GM21515 (cell line): ENCODE data around the gene SLC36A2.
"Not testable (repeated sequence)": the region's sequence is repeated elsewhere in the genome, so short reads cannot be mapped to it uniquely, and the experiment has no call there.

ENCODE experiments used
- ATAC-seq: cut with Tn5 transposase; IDR thresholded peaks from one replicate; pipeline ENCODE4 v1.9.1; 2021; ENCODE audit not compliant: unreplicated experiment

SLC36A2 gene

DNA sequence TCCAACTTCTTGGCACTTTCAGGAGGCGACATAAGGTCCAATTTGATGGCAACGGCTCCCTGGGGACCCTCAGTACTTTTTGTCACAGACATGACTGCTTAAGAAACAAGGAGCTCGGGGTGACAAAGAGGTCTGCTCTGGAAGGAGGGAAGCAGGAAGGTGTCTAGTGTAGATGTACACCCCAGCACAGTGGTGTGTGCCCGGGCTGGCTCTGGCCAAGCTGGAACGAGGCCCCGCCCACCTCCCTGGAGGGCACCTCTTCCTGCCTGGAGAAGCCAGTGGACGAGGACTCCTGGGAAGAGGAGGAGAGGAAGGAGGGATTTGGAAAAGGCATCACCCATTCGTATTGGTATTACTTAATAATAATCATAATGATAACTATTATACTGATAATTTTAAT, at the start of gene SLC36A2:
TSS of gene SLC36A2 (minus strand) at position 191 of the 400 bp plus-strand sequence. CDS start at position 92, 99 bp downstream.
- no peak for ATAC-seq

DNA sequence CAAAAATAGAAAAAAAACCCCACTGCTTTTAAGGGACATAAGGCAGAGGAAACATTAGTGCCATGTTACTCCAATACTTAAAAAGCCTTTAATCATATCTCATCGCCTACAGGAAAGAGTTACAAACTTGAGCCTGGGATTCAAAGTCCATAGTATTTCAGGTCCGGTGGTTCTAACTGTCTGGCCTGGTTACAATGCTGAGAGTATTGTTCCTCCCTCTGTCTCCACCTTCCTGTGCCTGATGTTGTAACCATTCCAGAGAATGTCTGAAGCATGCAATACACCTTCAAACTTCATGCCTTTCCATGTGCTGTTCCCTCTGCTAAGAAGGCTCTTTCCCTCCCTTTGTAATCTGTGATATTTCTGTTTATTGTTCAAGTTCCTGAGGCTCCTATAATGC, 41.6 kb upstream of the SLC36A2 start:
- no peak for ATAC-seq

DNA sequence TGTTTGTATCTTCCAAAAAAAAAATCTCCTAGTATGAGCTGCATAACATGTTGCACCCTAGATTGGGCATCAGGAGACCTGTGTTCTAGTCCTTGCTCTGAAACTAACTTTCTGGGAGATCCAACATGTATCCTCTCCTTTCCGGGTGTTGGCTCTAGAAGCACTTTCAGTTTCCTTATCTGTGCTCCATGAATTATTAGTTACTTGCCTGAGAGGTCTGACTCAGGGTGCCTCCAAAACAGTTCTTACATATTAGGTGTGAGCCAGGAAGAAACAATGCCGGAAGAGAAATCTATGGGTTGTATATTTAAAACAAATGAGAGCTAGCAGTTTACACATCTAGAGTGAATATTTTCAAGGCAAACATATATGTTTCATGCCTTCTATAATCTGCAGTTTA, 36.7 kb upstream of the SLC36A2 start:
- no peak for ATAC-seq

DNA sequence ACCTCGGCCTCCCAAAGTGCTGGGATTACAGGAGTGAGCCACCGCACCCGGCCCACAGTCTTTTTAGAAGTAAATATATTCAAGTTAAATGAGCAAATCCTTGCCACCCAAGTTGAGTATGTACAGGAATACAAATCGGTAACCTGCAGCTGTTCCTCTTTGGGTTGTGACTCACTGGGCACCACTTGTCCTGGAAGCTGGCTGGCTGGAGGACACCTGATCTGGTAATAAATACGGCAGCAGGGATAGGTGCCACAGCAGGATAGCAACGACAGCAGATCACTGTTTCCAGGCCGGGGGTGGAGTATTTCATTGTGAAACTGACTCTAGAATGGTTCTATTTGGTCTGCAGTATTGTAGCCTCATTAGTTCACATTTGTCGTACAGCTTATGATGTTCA, 35.7 kb upstream of the SLC36A2 start:
- no peak for ATAC-seq

DNA sequence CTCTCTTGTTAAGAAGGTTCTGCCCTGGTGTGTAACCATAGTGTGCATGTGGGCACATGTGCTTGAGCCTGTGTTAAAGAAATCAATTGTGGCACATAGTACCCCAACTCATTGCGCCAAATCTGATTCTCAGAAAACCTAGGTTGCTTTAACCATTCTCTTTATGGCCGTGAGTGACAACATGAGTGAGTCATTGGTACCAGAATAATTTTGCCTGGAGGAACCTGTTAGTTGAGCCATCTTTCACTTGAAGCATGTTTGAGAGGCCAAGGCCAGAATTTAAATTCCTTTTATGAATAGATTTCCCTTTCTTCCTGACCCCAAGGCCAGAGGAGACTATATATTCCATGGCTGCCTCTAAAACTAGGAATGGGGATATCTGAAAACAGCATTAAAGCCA, 35.2 kb upstream of the SLC36A2 start:
- no peak for ATAC-seq

DNA sequence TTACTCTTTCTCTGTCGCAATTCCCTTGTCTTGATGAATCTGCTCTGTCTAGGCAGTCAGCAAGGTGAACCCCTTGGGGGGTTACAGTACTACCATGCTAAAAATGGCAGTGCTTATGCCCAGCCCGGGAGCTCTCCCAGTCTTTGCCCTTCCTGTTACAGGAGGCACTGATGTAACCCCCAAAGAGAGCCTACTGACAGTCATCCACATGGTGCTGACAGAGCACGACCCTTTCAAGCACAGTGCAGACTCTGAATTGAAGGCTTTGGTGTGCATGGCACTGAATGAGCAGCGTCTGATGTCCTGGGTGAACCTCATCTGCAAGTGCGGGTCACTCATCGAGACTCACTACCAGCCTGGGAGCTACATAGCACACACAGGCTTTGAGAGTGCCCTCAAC, 34.5 kb upstream of the SLC36A2 start:
- no peak for ATAC-seq

DNA sequence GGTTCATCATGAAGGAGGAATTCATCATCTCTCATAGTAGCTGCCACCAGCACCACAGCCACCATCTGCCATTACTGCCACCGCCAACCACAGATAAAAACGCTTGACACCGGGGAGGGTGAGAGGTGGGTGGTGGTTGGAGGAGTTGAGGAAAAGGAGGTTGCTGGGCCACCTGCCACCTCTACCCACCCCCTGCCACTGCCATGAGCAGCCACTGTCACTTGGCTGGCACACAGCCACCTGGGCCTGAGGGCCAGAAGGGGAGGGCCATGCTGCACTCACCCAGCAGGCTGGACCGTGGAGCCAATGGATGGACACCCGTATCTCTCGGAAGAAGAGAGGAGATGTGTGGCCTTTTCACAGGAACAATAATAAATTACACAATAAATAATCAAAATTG, 31.3 kb upstream of the SLC36A2 start:
- no peak for ATAC-seq

- ATAC-seq: no peak
Measured at GRCh38 chr5:151374539-151374938, 27.2 kb upstream of the SLC36A2 start.

GRCh38 chr5:151367038-151367437, 19.7 kb upstream of the SLC36A2 start:
- ATAC-seq: not testable (repeated sequence)

- no peak for ATAC-seq
Measured at GRCh38 chr5:151363673-151364072, 16.3 kb upstream of the SLC36A2 start.

- ATAC-seq: no peak
Measured at GRCh38 chr5:151362970-151363369, 15.6 kb upstream of the SLC36A2 start.

GRCh38 chr5:151359391-151359790, 12.0 kb upstream of the SLC36A2 start:
- no peak for ATAC-seq

DNA sequence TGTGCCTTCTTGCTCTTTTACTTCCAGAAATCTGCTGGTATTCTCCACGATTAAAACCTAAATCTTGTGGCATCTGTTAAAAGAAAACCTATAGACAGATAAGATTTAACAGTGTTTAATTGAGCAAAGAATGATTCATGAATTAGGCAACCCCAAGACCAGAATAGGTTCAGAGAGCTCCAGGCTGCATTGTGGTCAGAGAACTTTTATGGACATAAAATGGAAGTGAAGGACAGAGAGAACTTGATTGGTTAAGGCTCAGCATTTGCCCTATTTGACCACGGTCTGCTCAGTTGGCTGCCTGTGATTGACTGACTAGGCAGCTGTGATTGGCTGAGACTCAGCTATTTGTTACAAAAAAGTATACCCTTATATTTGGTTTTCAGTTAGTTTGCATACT, 10.4 kb upstream of the SLC36A2 start:
- no peak for ATAC-seq

GRCh38 chr5:151357097-151357496, 9.7 kb upstream of the SLC36A2 start:
- ATAC-seq: no peak

DNA sequence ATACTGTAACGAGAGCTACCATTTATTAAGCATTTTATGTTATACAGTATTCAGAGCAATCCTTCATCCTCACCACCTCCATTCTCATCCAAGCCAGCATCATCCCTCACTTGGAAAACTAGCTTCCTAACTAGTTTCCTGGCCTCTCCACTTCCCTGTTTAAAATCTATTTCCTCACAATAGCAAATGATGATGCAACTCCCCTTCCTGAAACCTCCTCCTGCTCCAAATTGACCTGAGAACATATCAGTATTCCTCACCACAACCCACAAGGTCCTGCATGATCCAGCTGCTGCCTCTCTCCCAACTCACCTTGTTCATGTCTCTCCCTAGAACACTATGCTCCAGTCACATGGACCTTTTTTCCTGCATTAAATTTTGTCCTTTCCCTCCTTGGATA, 4.3 kb upstream of the SLC36A2 start:
- no peak for ATAC-seq

DNA sequence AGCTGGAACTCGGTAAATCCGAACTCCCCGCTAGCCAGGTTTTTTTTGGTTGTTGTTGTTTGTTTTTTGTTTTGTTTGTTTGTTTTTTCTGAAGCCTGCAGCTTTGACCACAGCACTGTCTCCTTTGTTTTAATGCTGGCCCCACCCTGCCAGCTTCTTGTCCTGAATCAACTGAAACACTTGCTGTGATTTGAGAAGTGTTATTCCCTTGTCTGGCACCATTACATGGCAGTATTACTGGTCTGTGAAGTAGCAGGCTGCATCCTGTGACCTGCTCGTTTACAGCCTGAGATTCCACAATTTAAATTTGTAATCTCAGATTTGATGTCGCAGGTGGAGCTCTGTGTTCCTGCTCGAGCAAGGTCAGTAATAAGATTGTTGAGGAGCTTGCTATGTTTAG, 1.4 kb upstream of the SLC36A2 start:
- no peak for ATAC-seq

- no peak for ATAC-seq
Measured at GRCh38 chr5:151345808-151346478, 1.4 kb downstream of the SLC36A2 start.

GRCh38 chr5:151345187-151345807, 2.1 kb downstream of the SLC36A2 start:
- no peak for ATAC-seq

DNA sequence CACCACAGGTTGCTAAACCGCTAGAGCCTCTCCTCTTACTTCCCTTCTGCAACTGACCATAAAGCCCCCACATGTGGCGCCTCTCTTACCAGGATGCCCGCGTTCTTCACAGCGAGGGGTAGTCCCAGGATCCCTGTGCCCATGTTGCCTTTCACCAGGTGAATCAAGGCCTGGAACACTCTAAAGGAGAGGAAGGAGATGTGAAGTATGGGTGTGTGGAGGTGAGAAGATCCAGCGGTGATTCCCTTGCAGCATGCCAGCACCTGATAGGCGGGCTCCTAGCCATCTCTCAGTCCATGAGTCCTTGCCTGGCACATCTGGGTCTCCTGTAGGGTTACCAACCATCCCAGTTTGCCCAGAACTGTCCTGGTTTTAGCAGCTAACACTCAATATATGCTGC, 3.3 kb downstream of the SLC36A2 start:
- ATAC-seq: no peak

DNA sequence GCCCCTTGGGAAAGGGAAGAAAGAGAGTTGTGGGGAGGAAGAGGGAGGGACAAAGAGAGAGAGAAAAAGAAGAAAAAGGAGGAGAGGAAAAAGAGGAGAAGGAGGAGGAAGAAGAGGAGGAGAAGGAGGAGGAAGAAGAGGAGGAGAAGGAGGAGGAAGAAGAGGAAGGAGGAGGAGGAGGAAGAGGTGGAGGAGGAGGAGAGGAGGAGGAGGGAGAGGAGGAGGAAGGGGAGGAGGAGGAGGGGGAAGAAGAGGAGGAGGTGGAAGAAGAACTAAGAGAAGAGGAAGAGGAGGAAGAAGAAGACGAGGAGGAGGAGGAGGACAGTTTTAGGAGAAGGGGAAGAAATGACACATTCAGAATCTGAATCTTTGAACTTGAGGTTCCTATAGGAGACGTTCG, 7.4 kb downstream of the SLC36A2 start:
- ATAC-seq: no peak

DNA sequence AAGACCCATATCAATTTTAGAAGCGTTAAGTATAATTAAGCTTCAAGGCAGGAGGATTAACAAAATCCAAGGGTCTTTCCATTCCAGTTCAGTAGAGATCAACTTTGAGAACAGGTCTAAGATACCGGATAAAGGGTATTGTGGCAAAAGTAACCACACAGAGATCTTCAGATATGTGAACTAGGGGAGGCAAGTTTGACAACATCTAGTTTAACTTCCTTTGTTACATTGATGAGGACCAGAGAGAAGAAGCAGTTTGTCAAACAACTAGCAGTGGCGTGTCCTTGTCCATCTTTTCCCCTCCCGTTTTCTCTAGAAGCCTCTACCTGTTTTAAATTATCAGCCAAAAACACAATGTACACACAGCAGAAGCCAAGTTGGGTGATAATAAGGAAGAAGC, 8.6 kb downstream of the SLC36A2 start:
- no peak for ATAC-seq

DNA sequence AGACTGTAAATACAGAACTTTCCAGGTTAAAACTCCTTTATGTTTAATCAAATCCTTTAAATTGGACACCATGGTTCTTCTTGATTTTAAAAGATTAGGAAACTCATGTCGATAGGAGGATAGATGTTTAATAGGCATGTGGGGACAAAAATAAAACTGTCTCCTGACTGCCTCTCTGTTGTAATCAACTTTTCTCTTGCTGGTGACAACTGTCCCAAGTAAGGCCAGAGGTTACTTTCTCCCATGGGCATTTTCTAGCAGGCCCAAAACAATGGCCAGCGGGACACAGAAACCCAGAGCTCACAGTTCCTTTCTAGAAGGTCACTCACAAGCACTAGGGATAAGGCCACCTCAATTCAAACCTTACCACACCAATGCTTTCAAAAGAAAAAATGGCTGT, 14.5 kb downstream of the SLC36A2 start:
- no peak for ATAC-seq

DNA sequence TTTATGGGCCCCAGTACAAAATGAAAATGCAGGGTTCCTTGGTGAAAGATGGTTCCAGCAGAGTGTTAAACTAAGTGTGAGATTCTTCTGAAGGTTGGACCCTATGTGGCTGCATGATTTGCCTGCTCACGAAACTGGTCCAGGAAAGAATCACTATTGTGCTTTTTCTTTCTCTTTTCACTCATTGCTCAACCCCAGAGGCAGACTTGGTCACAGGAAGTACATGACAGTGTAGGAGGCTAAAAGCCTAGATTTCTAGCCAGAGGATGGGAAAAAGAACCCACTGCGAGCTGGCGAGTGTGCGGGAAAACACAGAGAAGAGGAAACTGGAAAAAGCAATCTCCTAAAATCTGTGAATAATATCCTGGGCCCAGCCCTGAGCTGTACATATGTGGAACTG, 18.6 kb downstream of the SLC36A2 start:
- no peak for ATAC-seq
